Stimulated activated CD4-positive, alpha-beta T cell treated with anti-CD3 and anti-CD28 coated beads, Interleukin-12 subunit alpha, Interleukin-12 subunit beta, amount 100 ng/mL, for 24 hours (primary cell): ENCODE measurements around the gene U2SURP.
"Not testable (repeated sequence)": the region's sequence is repeated elsewhere in the genome, so short reads cannot be mapped to it uniquely, and the experiment has no call there.

ENCODE experiments used
- DNase-seq, 2 experiments: peaks; one replicate each; pipeline ENCODE4 v3.0.0-alpha.2; 2020; ENCODE audit warnings: low read depth in 2 of 2

U2SURP gene

GRCh38 chr3:143014921-143015320 lies 13.6 kb downstream of the U2SURP start:
- DNase-seq = no peak

DNA sequence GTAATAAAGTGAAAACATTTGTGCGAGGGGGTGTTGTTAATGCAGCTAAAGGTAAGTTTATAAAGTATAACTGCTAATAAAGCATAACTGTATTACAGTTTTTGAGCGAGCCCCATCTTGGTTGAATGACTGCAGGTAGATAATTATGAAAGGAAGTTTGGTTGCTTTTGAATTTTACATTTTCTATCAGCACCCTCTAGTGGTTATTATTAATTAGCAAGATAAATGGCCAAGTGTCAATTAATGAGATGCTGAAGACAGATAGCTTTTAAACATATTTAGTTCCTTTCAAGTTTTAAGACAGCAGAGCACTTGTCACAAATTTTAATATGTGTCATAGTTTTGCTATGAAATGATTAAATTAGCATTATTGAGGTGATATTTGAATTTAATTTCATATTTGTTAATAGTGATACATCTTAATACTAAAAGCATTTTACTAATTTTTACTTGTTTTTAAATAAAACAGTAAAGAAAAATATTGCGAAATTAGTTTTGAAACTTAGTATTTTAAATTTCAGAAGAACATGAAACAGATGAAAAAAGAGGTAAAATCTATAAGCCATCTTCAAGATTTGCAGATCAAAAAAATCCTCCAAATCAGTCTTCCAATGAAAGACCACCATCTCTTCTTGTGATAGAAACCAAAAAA lies 15.1 kb downstream of the U2SURP start:
- DNase-seq = no peak

DNA sequence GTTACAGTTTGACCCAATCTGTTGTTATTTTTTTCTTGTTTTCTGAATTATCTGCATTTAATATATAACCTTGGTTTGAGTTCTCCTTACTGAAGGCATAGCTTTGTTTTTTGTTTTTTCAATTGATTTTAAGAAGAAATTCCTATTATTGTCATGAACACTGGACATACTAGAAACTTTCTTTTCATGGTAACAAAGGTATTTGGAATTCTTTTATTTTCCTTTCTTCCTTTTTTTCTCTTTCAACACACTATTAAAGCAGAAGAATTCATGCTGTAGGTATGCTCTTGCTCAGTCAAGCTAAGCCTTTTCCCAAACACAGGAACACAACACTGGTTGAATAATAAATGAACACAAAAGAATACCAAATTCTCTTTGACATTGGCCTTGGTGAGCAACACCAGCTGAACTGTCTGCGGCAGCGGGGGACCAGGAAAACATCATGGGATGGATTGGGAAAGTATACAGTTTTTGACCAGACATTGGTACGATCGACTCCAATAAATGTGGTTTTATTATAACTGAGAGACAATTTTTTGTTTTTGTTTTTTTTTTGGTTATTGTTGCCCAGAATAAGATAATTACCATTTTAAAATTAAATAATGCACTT lies 23.1 kb downstream of the U2SURP start:
- no peak for DNase-seq

GRCh38 chr3:143031327-143031726 lies 30.0 kb downstream of the U2SURP start:
- DNase-seq = no peak

DNA sequence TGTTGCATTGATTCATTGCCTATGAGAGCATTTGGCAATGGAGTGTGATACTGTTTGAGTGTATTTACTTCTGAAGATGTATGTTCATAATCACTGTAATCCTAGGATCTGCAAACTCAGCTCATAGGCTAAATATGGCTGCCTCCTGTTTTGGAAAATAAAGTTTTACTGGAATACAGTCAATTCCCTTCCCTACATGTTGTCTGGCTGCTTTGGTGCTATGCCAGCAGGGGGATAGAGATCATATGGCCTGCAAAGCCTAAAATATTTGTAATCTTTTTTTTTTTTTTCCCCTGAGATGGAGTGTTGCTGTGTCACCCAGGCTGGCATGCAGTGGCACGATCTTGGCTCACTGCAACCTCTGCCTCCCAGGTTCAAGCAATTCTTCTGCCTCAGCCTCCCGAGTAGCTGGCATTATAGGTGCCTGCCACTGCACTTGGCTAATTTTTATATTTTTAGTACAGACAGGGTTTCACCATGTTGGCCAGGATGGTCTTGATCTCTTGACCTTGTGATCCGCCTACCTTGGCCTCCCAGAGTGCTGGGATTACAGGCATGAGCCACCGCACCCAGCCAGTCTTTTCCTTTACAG lies 30.5 kb downstream of the U2SURP start:
- DNase-seq = not testable (repeated sequence)

- DNase-seq = no peak
These were observed 34.3 kb downstream of the U2SURP start for GRCh38 chr3:143035466-143036211.

GRCh38 chr3:143036557-143036956 lies 35.2 kb downstream of the U2SURP start:
- no peak for DNase-seq

- no peak for DNase-seq
These were observed 36.5 kb downstream of the U2SURP start for GRCh38 chr3:143037867-143038266.

- no peak for DNase-seq
These were observed 39.0 kb downstream of the U2SURP start for GRCh38 chr3:143040261-143040879.

DNA sequence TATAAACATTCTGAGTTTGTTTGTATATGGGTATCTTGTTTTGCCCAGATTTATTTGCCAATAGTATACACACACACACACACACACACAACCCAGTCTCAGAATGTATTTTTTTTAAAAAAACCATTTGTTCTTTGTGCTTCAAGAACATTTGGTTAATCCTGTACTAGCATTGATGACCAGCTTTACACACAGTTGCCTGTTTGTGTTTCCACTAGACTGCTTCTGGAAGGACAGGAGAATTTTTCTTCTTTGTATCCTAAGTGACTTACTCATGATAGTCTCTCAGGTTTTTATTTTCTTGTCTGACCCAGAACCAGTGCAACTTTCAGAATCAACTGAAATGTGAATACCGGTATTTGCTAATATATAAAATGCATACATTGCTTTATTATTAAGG lies 40.5 kb downstream of the U2SURP start:
- DNase-seq = no peak

DNA sequence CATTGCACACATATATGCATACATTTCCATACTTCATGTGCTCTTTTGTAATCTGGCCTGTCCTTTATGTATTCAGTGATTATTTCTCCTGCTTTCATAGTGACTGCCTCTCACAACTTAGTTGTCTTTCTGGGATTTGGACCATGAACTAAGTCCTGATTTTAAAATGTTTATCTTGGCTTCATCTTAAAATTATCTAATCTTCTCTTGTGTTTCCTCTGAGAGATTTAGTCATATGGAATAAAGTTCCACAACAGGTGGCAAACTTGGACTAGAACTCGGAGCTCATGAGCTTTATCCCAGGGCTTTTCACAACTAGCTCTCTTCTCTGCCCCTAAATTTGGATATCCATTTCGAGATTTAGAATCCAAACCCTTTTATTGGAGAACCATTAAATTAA lies 44.3 kb downstream of the U2SURP start:
- no peak for DNase-seq

DNA sequence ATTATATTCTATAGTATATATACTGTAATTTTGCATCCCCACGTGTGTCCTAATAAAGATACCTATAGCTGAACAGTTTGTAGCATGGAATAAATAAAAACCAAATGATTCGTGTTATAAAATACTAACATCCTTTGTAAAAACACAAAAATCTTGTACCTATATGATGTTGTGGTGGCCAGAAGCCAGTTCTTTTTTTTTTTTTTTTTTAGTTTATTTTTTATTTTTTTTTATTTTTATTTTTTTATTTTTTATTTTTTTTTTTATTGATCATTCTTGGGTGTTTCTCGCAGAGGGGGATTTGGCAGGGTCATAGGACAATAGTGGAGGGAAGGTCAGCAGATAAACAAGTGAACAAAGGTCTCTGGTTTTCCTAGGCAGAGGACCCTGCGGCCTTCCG lies 44.7 kb downstream of the U2SURP start:
- DNase-seq = not testable (repeated sequence)

- no peak for DNase-seq
These were observed 52.6 kb downstream of the U2SURP start for GRCh38 chr3:143054011-143054410.

GRCh38 chr3:143056372-143056771 lies 55.0 kb downstream of the U2SURP start:
- no peak for DNase-seq

DNA sequence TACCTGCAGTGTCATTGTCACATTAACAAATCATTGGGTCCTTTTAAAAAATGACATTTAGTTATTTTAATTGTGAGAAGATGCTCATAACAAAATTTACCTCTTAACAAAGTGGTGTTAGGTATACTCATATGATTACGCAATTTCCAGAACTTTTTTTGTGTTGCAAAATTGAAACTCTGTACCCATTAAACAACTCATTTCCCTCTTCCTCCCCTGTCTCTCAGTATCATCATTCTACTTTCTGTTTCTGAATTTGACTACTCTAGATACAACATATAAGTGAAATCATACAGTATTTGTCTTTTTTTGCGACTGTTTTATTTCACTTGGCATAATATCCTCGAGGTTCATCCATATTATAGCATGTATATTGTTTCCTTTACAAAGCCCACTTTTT lies 59.5 kb downstream of the U2SURP start:
- no peak for DNase-seq

GRCh38 chr3:143063018-143063417 lies 61.6 kb downstream of the U2SURP start:
- DNase-seq = no peak

- no peak for DNase-seq
These were observed 63.4 kb downstream of the U2SURP start for GRCh38 chr3:143064777-143065176.

GRCh38 chr3:143065364-143065763 lies 64.0 kb downstream of the U2SURP start:
- DNase-seq = no peak

- DNase-seq = no peak
These were observed 64.7 kb downstream of the U2SURP start for GRCh38 chr3:143066033-143066432.

- no peak for DNase-seq
These were observed 65.8 kb downstream of the U2SURP start for GRCh38 chr3:143067201-143067600.

DNA sequence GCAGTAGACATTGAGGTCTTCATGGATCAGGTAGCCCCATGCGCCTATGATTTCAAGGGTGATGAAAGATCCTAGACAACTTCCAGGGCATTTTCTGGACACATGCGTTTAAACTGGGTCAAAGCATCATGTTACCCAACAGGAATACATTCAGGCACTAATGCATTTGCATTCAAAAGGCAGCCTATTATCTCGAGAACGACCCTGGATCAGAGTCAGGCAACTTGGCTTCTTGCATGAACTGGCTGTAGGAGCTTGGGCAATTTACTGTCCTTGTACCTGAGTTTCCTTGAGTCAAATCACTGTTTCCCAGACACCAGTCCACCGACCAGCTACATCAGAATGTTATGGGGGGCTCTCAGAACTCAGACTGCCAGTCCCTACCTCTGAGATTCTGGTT lies 66.7 kb downstream of the U2SURP start:
- no peak for DNase-seq

- DNase-seq = no peak
These were observed 69.7 kb downstream of the U2SURP start for GRCh38 chr3:143070977-143071551.
